ENCODE measurements around the gene FAM221B. TPM values are rescaled to one million over a fixed set of nuclear protein-coding genes. Genes with fewer than 3 reads are reported as not detected.

Gene FAM221B
- polyA plus RNA-seq, 4 donors: 0.09 TPM; not detected in 3

GRCh38 chr9:35810122-35810521 is 18.4 kb downstream of the FAM221B start:
- DNase-seq (no peak), FAIRE-seq (no peak)
- H3K9me3 ChIP-seq (ENCODE audit: control insufficient read depth in 2 of 2, insufficient read depth in 1 of 2, low read depth in 1 of 2, low read length in 1 of 2): no peaks in the 10 kb centered on the region
- WGBS, 3 donors: 92 to 96% (median 96%) methylated on average over 7 of the region's 7 CpGs
- H3K27ac ChIP-seq (ENCODE audit: low read depth in 1 of 3, low read length in 2 of 3): no peak overlapping the region
- no peaks in the 10 kb centered on the region for H3K27me3 ChIP-seq (ENCODE audit: control insufficient read depth in 3 of 3, insufficient read depth in 3 of 3, low read length in 3 of 3)
- H3K36me3 ChIP-seq (ENCODE audit: control insufficient read depth in 3 of 3, insufficient read depth in 2 of 3, low read depth in 1 of 3, low read length in 3 of 3): peaks cover 0 to 46% (median 3%) of the 10 kb centered on the region in 3 donors
- H3K4me1 ChIP-seq (ENCODE audit: control insufficient read depth in 3 of 3, insufficient read depth in 2 of 3, low read depth in 1 of 3, low read length in 2 of 3): peaks cover 6 to 24% (median 10%) of the 10 kb centered on the region in 3 donors
- no peak overlapping the region for H3K4me3 ChIP-seq (ENCODE audit: low read depth in 1 of 3, low read length in 3 of 3)

- FAIRE-seq: no peak
These were observed 20.1 kb downstream of the FAM221B start for GRCh38 chr9:35808433-35808832.

GRCh38 chr9:35806101-35806500 is 22.4 kb downstream of the FAM221B start:
- 94 to 98% (median 97%) methylated on average over 8 of the region's 8 CpGs for WGBS, 3 donors
- Histone ChIP-seq H3K9me3 (ENCODE audit: control insufficient read depth in 2 of 2, insufficient read depth in 1 of 2, low read depth in 1 of 2, low read length in 1 of 2) (no peaks in the 10 kb centered on the region), H3K4me3 (ENCODE audit: low read depth in 1 of 3, low read length in 3 of 3) (no peak overlapping the region), H3K27me3 (ENCODE audit: control insufficient read depth in 3 of 3, insufficient read depth in 3 of 3, low read length in 3 of 3) (no peaks in the 10 kb centered on the region), H3K27ac (ENCODE audit: low read depth in 1 of 3, low read length in 2 of 3) (no peak overlapping the region), H3K36me3 (ENCODE audit: control insufficient read depth in 3 of 3, insufficient read depth in 2 of 3, low read depth in 1 of 3, low read length in 3 of 3) (peaks cover 2 to 54% (median 5%) of the 10 kb centered on the region in 3 donors), H3K4me1 (ENCODE audit: control insufficient read depth in 3 of 3, insufficient read depth in 2 of 3, low read depth in 1 of 3, low read length in 2 of 3) (peaks cover 0 to 2% (median 0%) of the 10 kb centered on the region in 3 donors)
- DNase-seq: no peak
- no peak for FAIRE-seq

More at GRCh38 chr9:35808433-35808832, 20.1 kb downstream of the FAM221B start:
- 94 to 95% (median 95%) methylated on average over 9 of the region's 9 CpGs for WGBS, 3 donors
- Histone ChIP-seq H3K27me3 (ENCODE audit: control insufficient read depth in 3 of 3, insufficient read depth in 3 of 3, low read length in 3 of 3) (no peaks in the 10 kb centered on the region), H3K9me3 (ENCODE audit: control insufficient read depth in 2 of 2, insufficient read depth in 1 of 2, low read depth in 1 of 2, low read length in 1 of 2) (no peaks in the 10 kb centered on the region), H3K4me1 (ENCODE audit: control insufficient read depth in 3 of 3, insufficient read depth in 2 of 3, low read depth in 1 of 3, low read length in 2 of 3) (peaks cover 6 to 14% (median 9%) of the 10 kb centered on the region in 3 donors), H3K4me3 (ENCODE audit: low read depth in 1 of 3, low read length in 3 of 3) (no peak overlapping the region), H3K36me3 (ENCODE audit: control insufficient read depth in 3 of 3, insufficient read depth in 2 of 3, low read depth in 1 of 3, low read length in 3 of 3) (peaks cover 0 to 50% (median 3%) of the 10 kb centered on the region in 3 donors), H3K27ac (ENCODE audit: low read depth in 1 of 3, low read length in 2 of 3) (no peak overlapping the region)
- no peak for DNase-seq

GRCh38 chr9:35801328-35802128 is 27.0 kb downstream of the FAM221B start:
- Histone ChIP-seq H3K4me1 (ENCODE audit: control insufficient read depth in 3 of 3, insufficient read depth in 2 of 3, low read depth in 1 of 3, low read length in 2 of 3) (no peaks in the 10 kb centered on the region), H3K27me3 (ENCODE audit: control insufficient read depth in 3 of 3, insufficient read depth in 3 of 3, low read length in 3 of 3) (no peaks in the 10 kb centered on the region), H3K36me3 (ENCODE audit: control insufficient read depth in 3 of 3, insufficient read depth in 2 of 3, low read depth in 1 of 3, low read length in 3 of 3) (peaks cover 2 to 45% (median 5%) of the 10 kb centered on the region in 3 donors), H3K27ac (ENCODE audit: low read depth in 1 of 3, low read length in 2 of 3) (no peak overlapping the region), H3K9me3 (ENCODE audit: control insufficient read depth in 2 of 2, insufficient read depth in 1 of 2, low read depth in 1 of 2, low read length in 1 of 2) (no peaks in the 10 kb centered on the region), H3K4me3 (ENCODE audit: low read depth in 1 of 3, low read length in 3 of 3) (no peak overlapping the region)
- DNase-seq (no peak), FAIRE-seq (no peak)
- 90 to 92% (median 90%) methylated on average over 13 of the region's 13 CpGs for WGBS, 3 donors

GRCh38 chr9:35800530-35800929 is 28.0 kb downstream of the FAM221B start:
- 84 to 92% (median 87%) methylated on average over 7 of the region's 7 CpGs for WGBS, 3 donors

GRCh38 chr9:35798658-35799374 is 29.7 kb downstream of the FAM221B start:
- no peak for FAIRE-seq
- 90 to 97% (median 96%) methylated on average over 4 of the region's 4 CpGs for WGBS, 3 donors
- Histone ChIP-seq H3K4me1 (ENCODE audit: control insufficient read depth in 3 of 3, insufficient read depth in 2 of 3, low read depth in 1 of 3, low read length in 2 of 3) (no peaks in the 10 kb centered on the region), H3K27me3 (ENCODE audit: control insufficient read depth in 3 of 3, insufficient read depth in 3 of 3, low read length in 3 of 3) (no peaks in the 10 kb centered on the region), H3K36me3 (ENCODE audit: control insufficient read depth in 3 of 3, insufficient read depth in 2 of 3, low read depth in 1 of 3, low read length in 3 of 3) (peaks cover 2 to 32% (median 2%) of the 10 kb centered on the region in 3 donors), H3K27ac (ENCODE audit: low read depth in 1 of 3, low read length in 2 of 3) (no peak overlapping the region), H3K9me3 (ENCODE audit: control insufficient read depth in 2 of 2, insufficient read depth in 1 of 2, low read depth in 1 of 2, low read length in 1 of 2) (no peaks in the 10 kb centered on the region), H3K4me3 (ENCODE audit: low read depth in 1 of 3, low read length in 3 of 3) (no peak overlapping the region)
- DNase-seq: no peak

More at GRCh38 chr9:35800530-35800929, 28.0 kb downstream of the FAM221B start:
- no peaks in the 10 kb centered on the region for H3K9me3 ChIP-seq (ENCODE audit: control insufficient read depth in 2 of 2, insufficient read depth in 1 of 2, low read depth in 1 of 2, low read length in 1 of 2)
- no peaks in the 10 kb centered on the region for H3K4me1 ChIP-seq (ENCODE audit: control insufficient read depth in 3 of 3, insufficient read depth in 2 of 3, low read depth in 1 of 3, low read length in 2 of 3)
- H3K27me3 ChIP-seq (ENCODE audit: control insufficient read depth in 3 of 3, insufficient read depth in 3 of 3, low read length in 3 of 3): no peaks in the 10 kb centered on the region
- FAIRE-seq: no peak
- H3K4me3 ChIP-seq (ENCODE audit: low read depth in 1 of 3, low read length in 3 of 3): no peak overlapping the region
- no peak for DNase-seq
- H3K27ac ChIP-seq (ENCODE audit: low read depth in 1 of 3, low read length in 2 of 3): no peak overlapping the region
- H3K36me3 ChIP-seq (ENCODE audit: control insufficient read depth in 3 of 3, insufficient read depth in 2 of 3, low read depth in 1 of 3, low read length in 3 of 3): peaks cover 2 to 35% (median 2%) of the 10 kb centered on the region in 3 donors

- FAIRE-seq (no peak), DNase-seq (no peak)
- 87 to 91% (median 90%) methylated on average over 6 of the region's 6 CpGs for WGBS, 3 donors
- no peaks in the 10 kb centered on the region for H3K27me3 ChIP-seq (ENCODE audit: control insufficient read depth in 3 of 3, insufficient read depth in 3 of 3, low read length in 3 of 3)
- peaks cover 0 to 43% (median 1%) of the 10 kb centered on the region in 3 donors for H3K36me3 ChIP-seq (ENCODE audit: control insufficient read depth in 3 of 3, insufficient read depth in 2 of 3, low read depth in 1 of 3, low read length in 3 of 3)
- no peaks in the 10 kb centered on the region for H3K9me3 ChIP-seq (ENCODE audit: control insufficient read depth in 2 of 2, insufficient read depth in 1 of 2, low read depth in 1 of 2, low read length in 1 of 2)
- H3K4me1 ChIP-seq (ENCODE audit: control insufficient read depth in 3 of 3, insufficient read depth in 2 of 3, low read depth in 1 of 3, low read length in 2 of 3): no peaks in the 10 kb centered on the region
- no peak overlapping the region for H3K4me3 ChIP-seq (ENCODE audit: low read depth in 1 of 3, low read length in 3 of 3)
- H3K27ac ChIP-seq (ENCODE audit: low read depth in 1 of 3, low read length in 2 of 3): no peak overlapping the region
These were observed 31.0 kb downstream of the FAM221B start for GRCh38 chr9:35797311-35798109.

GRCh38 chr9:35795695-35796094 is 32.8 kb downstream of the FAM221B start:
- H3K4me1 ChIP-seq (ENCODE audit: control insufficient read depth in 3 of 3, insufficient read depth in 2 of 3, low read depth in 1 of 3, low read length in 2 of 3): peaks cover 0 to 4% (median 0%) of the 10 kb centered on the region in 3 donors
- no peak for FAIRE-seq

More at GRCh38 chr9:35795695-35796094, 32.8 kb downstream of the FAM221B start:
- Histone ChIP-seq H3K9me3 (ENCODE audit: control insufficient read depth in 2 of 2, insufficient read depth in 1 of 2, low read depth in 1 of 2, low read length in 1 of 2) (no peaks in the 10 kb centered on the region), H3K27me3 (ENCODE audit: control insufficient read depth in 3 of 3, insufficient read depth in 3 of 3, low read length in 3 of 3) (no peaks in the 10 kb centered on the region), H3K4me3 (ENCODE audit: low read depth in 1 of 3, low read length in 3 of 3) (no peak overlapping the region), H3K27ac (ENCODE audit: low read depth in 1 of 3, low read length in 2 of 3) (no peak overlapping the region), H3K36me3 (ENCODE audit: control insufficient read depth in 3 of 3, insufficient read depth in 2 of 3, low read depth in 1 of 3, low read length in 3 of 3) (peaks cover 0 to 39% (median 0%) of the 10 kb centered on the region in 3 donors)
- no peak for DNase-seq
